C4-2B (cell line): ENCODE measurements around the gene COL4A2.

Experiments
- ZFX ChIP-seq: fragments of 450-650 bp; IDR thresholded peaks from 2 replicates; pipeline ENCODE4 v1.6.1; 2017
- TF ChIP-seq, protein P1 (sequence below): fragments of 450-650 bp; conservative IDR thresholded peaks from 2 replicates; pipeline ENCODE4 v1.5.1; 2017; ENCODE audit warnings: mild to moderate bottlenecking

DNA sequence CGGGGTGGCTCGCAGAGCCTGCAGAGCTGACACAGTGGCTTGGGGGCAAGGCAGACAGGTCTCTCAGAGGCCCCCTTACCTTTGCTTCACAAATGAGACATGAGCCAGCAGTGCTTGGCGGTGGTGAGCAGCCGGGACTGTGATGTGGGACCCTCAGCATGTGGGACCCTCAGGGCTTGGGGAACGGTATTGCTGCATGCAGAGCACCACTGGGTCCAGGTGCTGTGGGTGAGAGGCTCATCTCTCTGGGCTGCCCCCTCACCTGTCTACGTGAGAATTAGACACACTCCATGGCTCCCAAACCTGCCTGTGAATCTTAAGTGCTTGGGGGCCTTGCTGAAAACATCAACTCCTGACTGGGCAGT, 106.6 kb downstream of the COL4A2 start:
- TF ChIP-seq, protein P1, sequence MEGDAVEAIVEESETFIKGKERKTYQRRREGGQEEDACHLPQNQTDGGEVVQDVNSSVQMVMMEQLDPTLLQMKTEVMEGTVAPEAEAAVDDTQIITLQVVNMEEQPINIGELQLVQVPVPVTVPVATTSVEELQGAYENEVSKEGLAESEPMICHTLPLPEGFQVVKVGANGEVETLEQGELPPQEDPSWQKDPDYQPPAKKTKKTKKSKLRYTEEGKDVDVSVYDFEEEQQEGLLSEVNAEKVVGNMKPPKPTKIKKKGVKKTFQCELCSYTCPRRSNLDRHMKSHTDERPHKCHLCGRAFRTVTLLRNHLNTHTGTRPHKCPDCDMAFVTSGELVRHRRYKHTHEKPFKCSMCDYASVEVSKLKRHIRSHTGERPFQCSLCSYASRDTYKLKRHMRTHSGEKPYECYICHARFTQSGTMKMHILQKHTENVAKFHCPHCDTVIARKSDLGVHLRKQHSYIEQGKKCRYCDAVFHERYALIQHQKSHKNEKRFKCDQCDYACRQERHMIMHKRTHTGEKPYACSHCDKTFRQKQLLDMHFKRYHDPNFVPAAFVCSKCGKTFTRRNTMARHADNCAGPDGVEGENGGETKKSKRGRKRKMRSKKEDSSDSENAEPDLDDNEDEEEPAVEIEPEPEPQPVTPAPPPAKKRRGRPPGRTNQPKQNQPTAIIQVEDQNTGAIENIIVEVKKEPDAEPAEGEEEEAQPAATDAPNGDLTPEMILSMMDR = no peak
- no peak for TF ChIP-seq ZFX
